Measurements from ENCODE around the gene TMBIM6. TPM values are rescaled to one million over a fixed set of nuclear protein-coding genes. Genes with fewer than 3 reads are reported as not detected.

Gene TMBIM6
- polyA plus RNA-seq, 3 donors = 315 to 1,453 (median 1,396) TPM

GRCh38 chr12:49790741-49791555 lies 49.6 kb downstream of the TMBIM6 start:
- Histone ChIP-seq H3K9ac (ENCODE audit: insufficient read depth, low read length, poor library complexity, severe bottlenecking) (no peak overlapping the region), H3K4me2 (replicated peaks; ENCODE audit: extremely low read depth, low read length, poor library complexity, severe bottlenecking) (no peak overlapping the region), H2AFZ (ENCODE audit: insufficient read depth, low read depth, low read length, poor library complexity, severe bottlenecking) (no peak overlapping the region), H3K27ac (ENCODE audit: low read depth in 1 of 2, low read length in 2 of 2) (no peak overlapping the region), H3K27me3 (ENCODE audit: control insufficient read depth in 2 of 2, insufficient read depth in 2 of 2, low read length in 2 of 2) (no peaks in the 10 kb centered on the region), H3K4me3 (replicated peaks in 1 of 3; ENCODE audit: low read depth in 2 of 3, low read length in 3 of 3) (no peak overlapping the region), H3K9me3 (replicated peaks in 1 of 2; ENCODE audit: control insufficient read depth in 1 of 2, insufficient read depth in 1 of 2, low read length in 2 of 2) (no peaks in the 10 kb centered on the region), H4K20me1 (ENCODE audit: insufficient read depth, low read length) (peaks cover 15% of the 10 kb centered on the region), H3K79me2 (ENCODE audit: insufficient read depth, low read length) (no peaks in the 10 kb centered on the region), H3K36me3 (replicated peaks in 1 of 2; ENCODE audit: control insufficient read depth in 1 of 2, insufficient read depth in 2 of 2, low read length in 2 of 2) (peaks cover 53 to 65% of the 10 kb centered on the region in 2 donors), H3K4me1 (ENCODE audit: control insufficient read depth in 1 of 2, insufficient read depth in 2 of 2, low read length in 2 of 2) (no peaks in the 10 kb centered on the region)
- Mint-ChIP-seq H3K27ac (no peak overlapping the region), H3K27me3 (ENCODE audit: low read depth in 3 of 3) (peaks cover 0 to 3% (median 2%) of the 10 kb centered on the region in 3 donors), H3K36me3 (peaks cover 45 to 64% of the 10 kb centered on the region in 2 donors), H3K4me1 (no peaks in the 10 kb centered on the region), H3K9me3 (peaks cover 0 to 3% (median 0%) of the 10 kb centered on the region in 7 donors), H3K4me3 (no peak overlapping the region)
- TF ChIP-seq CTCF (IDR thresholded peaks at IDR 0.05) = no peak
- DNase-seq = no peak
- 64% methylated on average over 12 of the region's 22 CpGs for WGBS (ENCODE audit: insufficient coverage)
- intact Hi-C loops (cut with micrococcal nuclease) = no loop called here

GRCh38 chr12:49791700-49792099 lies 50.3 kb downstream of the TMBIM6 start:
- Mint-ChIP-seq H3K4me1 (no peaks in the 10 kb centered on the region), H3K36me3 (peaks cover 49 to 68% of the 10 kb centered on the region in 2 donors), H3K9me3 (peaks cover 0 to 3% (median 0%) of the 10 kb centered on the region in 7 donors), H3K27ac (no peak overlapping the region), H3K4me3 (no peak overlapping the region), H3K27me3 (ENCODE audit: low read depth in 3 of 3) (peaks cover 0 to 2% (median 2%) of the 10 kb centered on the region in 3 donors)
- Histone ChIP-seq H3K4me3 (replicated peaks in 1 of 3; ENCODE audit: low read depth in 2 of 3, low read length in 3 of 3) (no peak overlapping the region), H3K27ac (ENCODE audit: low read depth in 1 of 2, low read length in 2 of 2) (no peak overlapping the region), H2AFZ (ENCODE audit: insufficient read depth, low read depth, low read length, poor library complexity, severe bottlenecking) (no peak overlapping the region), H4K20me1 (ENCODE audit: insufficient read depth, low read length) (peaks cover 15% of the 10 kb centered on the region), H3K9ac (ENCODE audit: insufficient read depth, low read length, poor library complexity, severe bottlenecking) (no peak overlapping the region), H3K4me1 (ENCODE audit: control insufficient read depth in 1 of 2, insufficient read depth in 2 of 2, low read length in 2 of 2) (peaks cover 1 to 3% of the 10 kb centered on the region in 2 donors), H3K4me2 (replicated peaks; ENCODE audit: extremely low read depth, low read length, poor library complexity, severe bottlenecking) (no peak overlapping the region), H3K79me2 (ENCODE audit: insufficient read depth, low read length) (no peaks in the 10 kb centered on the region), H3K9me3 (replicated peaks in 1 of 2; ENCODE audit: control insufficient read depth in 1 of 2, insufficient read depth in 1 of 2, low read length in 2 of 2) (no peaks in the 10 kb centered on the region), H3K27me3 (ENCODE audit: control insufficient read depth in 2 of 2, insufficient read depth in 2 of 2, low read length in 2 of 2) (no peaks in the 10 kb centered on the region), H3K36me3 (replicated peaks in 1 of 2; ENCODE audit: control insufficient read depth in 1 of 2, insufficient read depth in 2 of 2, low read length in 2 of 2) (peaks cover 57 to 72% of the 10 kb centered on the region in 2 donors)
- intact Hi-C loops (cut with micrococcal nuclease) = no loop called here
- TF ChIP-seq CTCF (IDR thresholded peaks at IDR 0.05) = no peak
- DNase-seq = no peak
- 98% methylated on average over 19 of the region's 23 CpGs for WGBS (ENCODE audit: insufficient coverage)

Measured in CD14-positive monocyte (primary cell).